HG02678 (cell line): ENCODE results near the gene UPF3A.
A peak's percentile ranks its signal among the peaks of the same experiment; 100 is the strongest.
"Not testable (repeated sequence)": the region's sequence is repeated elsewhere in the genome, so short reads cannot be mapped to it uniquely, and the experiment has no call there.

Experiments
- ATAC-seq: cut with Tn5 transposase; IDR thresholded peaks from one replicate; pipeline ENCODE4 v1.9.1; 2021; ENCODE audit warnings: mild to moderate bottlenecking, moderate library complexity; ENCODE audit not compliant: unreplicated experiment

Gene UPF3A, protein sequence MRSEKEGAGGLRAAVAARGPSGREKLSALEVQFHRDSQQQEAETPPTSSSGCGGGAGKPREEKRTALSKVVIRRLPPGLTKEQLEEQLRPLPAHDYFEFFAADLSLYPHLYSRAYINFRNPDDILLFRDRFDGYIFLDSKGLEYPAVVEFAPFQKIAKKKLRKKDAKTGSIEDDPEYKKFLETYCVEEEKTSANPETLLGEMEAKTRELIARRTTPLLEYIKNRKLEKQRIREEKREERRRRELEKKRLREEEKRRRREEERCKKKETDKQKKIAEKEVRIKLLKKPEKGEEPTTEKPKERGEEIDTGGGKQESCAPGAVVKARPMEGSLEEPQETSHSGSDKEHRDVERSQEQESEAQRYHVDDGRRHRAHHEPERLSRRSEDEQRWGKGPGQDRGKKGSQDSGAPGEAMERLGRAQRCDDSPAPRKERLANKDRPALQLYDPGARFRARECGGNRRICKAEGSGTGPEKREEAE

DNA sequence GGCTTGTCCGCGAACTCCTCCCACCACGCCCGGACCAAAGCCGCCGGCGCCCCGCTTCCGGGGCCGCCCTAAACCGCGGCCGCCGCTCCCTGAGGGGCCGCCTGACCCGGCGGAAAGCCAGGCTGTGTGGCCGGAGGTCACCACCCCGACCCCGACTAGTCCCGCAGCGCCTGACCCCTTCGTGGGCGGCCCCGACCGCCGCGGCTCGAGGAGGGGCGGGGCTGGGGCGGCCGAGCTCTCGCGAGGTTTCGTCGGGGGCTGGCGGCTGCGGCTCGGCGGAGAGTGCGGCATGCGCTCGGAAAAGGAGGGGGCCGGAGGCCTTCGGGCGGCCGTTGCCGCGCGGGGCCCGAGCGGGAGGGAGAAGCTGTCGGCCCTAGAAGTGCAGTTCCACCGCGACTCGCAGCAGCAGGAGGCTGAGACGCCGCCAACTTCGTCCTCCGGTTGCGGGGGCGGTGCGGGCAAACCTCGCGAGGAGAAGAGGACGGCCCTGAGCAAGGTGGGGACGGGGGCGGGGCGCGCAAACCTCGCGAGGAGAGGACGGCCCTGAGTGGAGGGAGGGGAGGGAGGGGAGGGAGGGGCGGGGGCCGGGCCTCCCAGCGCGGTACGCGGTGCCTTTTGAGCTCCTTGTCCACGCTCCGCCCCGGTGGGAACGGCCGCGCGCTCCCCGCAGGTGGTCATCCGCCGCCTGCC lies at the start of gene UPF3A:
TSS of gene UPF3A (plus strand) at position 251 of the 690 bp plus-strand sequence. CDS start at position 290, 39 bp downstream.
- peak; percentile 74 for ATAC-seq

DNA sequence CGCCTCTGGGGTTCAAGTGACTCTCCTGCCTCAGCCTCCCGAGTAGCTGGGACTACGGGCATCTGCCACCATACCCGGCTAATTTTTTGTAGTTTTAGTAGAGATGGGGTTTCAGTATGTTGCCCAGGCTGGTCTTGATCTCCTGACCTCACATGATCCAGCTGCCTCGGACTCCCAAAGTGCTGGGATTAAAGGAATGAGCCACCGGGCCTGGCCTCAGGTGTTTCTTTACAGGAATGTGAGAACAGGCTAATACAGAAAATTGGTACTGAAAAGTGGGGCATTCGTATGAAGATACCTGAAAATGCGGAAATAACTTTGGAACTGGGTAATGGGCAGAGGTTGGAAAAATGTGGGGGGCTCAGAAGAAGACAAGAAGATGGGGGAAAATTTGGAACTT lies 49.5 kb upstream of the UPF3A start:
- ATAC-seq = no peak

DNA sequence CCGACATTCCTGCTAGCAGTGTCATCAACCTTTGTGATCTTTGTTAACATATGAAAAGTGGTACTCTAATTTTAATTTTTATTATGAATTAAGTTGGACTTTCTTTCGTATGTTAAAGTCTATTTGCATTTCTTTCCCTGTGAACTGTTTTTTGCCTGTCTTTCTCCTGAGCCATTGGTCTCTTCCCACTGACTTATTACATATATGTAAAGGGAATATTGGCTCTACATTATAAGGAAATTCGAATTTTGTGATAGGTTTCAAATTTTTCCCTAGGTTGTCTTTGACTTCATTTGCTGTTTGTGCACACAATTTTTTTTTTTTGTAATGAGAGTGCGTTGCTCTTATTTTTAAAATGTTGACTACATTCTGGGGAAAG lies 47.1 kb upstream of the UPF3A start:
- no peak for ATAC-seq

DNA sequence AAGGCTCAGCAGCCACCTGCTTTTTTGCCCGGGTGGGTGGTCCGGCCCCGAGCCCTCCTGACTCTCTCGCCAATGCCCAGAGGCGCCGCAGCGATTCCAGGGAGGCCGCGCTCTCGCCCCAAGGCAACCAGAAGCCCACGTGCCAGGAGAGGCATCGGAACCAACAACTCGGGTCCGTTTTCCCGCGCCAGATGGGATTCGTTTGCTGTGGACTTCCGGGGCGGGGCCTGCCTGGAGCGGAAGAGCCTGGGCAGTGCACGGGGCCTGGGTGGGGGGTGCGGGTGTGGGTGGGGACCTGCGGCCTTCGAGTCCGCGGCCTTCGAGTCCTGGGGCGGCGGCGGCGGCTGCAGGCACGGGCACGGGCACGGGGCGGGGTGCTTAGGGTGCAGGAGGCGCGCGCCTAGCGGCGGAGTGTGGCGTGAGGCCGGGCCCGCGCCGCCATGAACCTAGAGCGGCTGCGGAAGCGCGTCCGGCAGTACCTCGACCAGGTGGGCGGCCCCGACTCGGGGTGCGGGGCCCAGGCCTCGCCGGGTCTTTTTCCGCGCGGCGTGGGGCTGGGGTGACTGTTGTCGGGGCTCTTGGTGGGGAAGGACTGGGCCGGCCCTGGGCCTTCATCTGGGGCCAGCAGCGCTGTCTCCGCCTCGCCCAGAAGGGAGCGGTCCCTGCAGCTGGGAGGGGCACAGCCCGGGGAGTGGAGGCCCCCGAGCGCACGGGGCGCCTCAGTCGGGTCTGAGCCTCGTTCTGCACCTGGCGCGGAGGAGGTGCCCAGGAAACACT lies 46.6 kb upstream of the UPF3A start, which contains the start of gene CDC16:
TSS of gene CDC16 (plus strand) at position 253 of the 777 bp plus-strand sequence. CDS start at position 441, 188 bp downstream.
- ATAC-seq = peak; percentile 88

DNA sequence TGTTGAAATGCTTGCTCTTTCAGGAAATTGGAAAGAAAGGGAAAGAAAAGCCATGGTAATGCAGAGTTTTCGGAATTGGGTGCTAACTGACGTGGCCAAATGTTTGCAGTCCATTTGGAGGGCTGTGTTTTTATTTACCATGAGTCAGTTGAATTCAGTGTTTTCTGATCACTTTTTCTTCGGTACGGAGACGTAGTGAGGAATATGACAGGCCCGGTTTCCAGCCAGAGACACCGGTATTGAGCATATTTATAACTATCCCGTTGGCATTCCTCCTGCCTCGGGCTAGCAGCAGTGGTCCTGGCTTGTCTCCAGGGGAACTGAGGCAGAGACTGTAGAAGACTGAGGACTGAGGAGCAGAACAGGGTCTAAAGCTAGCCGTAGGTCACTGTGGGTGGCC lies 45.7 kb upstream of the UPF3A start:
- no peak for ATAC-seq

DNA sequence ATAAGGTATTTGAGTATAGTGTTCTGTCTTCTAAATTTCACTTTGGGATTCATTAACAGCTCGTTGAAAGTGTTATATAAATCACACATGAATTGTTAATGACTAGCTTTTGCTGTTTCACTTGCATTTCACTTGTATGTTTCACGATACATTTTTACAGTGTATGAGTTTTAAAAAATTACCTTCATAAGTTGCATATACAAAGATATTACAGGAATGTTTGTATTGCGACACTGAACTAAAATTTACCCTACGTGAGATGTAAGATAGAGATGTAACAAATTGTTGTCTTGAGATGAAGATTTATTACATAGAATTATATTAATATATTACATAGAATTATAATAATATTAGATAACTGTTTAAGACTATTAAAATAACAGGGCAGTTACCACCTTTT lies 45.2 kb upstream of the UPF3A start:
- no peak for ATAC-seq

DNA sequence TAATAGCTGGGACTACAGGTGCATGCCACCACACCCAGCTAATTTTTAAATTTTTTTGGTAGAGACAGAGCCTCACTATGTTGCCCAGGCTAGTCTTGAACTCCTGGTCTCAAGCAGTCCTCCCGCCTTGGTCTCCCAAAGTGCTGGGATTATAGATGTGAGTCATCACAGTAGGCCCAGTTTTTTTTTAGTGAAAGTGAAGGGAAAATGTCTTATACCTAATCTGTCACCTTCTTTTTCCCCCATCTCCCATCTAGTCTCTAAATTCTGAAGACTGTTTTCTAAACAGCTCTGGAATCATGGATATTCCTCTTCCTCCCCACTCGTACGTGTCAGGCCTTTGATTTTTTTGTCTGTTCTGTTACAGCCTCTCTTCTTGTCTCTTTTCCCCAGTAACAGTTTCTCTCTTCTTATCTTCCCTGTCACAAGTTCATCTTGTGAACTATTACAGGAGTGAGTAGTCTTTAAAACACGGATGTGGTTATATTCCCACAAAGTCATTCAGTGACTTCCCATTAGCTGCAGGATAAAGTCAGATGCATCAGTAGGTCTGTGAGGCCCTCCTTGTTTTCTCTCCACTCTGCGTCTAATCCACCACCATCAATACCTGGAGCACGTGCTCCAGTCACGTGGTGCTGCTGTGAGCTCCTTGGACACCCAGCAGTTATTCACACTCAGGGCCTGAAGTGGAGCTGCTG lies 43.8 kb upstream of the UPF3A start:
- no peak for ATAC-seq

DNA sequence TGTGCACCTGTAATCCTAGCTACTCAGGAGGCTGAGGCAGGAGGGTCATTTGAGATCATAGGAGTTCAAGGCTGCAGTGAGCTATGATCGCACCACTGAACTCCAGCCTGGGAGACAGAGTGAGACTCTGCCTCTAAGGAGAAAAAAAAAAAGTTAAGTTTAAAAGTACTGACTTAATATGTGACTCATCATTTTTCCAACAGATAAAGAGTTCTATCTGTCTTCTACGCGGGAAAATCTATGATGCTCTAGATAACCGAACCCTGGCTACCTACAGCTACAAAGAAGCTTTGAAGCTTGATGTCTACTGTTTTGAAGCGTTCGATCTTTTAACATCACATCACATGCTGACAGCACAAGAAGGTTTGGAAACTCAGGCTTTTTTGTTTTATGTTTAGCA lies 39.5 kb upstream of the UPF3A start:
- ATAC-seq = no peak

DNA sequence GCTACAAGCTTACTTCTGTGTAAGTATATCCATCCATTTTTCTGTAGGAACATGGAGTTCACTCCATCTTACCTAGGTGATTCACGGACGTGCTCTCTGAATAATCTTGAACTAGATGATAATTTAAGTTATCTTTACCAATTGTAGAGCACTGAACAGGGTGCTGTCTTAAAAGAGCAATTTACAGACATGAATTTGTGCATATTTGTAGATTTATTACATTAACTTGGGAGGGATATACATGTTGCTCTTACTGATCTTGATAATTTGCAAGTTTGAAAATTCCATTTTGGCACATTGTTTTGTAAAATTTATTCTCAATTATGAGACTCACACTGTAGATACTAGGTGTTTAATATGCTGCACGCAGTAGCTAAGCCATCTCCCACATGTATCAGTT lies 37.4 kb upstream of the UPF3A start:
- ATAC-seq = no peak

DNA sequence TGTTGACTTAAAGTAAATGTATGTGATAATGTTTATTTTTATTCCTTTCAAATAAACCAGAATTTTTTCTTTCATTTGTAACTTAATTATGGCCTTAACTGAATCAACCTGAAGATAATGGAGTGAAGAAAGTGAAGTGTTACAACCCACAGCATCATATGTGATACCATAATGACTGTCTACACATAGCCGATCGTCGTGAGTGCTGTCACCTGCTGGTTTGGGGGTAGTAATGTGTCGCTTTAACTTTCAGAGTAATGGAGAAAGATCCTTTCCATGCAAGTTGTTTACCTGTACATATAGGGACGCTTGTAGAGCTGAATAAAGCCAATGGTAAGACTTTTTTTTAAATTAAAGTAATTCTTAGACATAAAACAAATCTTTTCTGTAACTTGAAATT lies 36.8 kb upstream of the UPF3A start:
- no peak for ATAC-seq

DNA sequence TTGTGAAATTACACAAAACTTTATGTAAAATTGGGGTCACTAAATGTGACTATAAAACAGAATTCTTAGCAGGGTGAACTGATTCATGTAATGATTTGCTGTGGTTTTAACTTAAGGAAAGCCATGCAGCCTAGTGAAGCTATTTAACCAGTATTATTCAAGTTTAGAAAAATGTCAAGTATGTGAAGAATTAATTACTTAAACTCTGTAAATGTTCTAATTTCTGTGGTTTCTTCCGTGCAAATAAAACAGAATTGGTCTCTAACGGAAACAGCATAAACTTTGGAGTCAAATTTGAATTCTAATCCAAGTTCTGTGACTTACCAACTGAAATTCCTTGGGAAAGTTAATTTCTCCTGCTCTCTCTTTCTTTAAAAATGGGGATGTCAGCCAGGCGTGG lies 33.4 kb upstream of the UPF3A start:
- ATAC-seq = no peak

DNA sequence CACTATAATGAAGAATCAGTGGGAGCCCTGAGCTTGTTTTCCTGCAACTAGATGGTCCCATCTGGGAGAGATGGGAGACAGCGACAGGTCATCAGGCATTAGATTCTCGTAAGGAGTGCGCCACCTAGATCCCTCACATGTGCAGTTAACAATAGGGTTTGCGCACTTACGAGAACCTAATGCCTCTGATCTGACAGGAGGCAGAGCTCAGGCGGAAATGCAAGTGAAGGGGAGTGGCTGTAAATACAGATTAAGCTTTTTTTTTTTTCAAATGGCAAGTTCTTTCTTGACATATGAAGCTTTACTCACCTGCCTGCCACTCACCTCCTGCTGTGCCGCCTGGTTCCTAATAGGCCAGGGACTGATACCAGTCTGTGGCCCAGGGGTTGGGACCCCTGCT lies 32.3 kb upstream of the UPF3A start:
- no peak for ATAC-seq

DNA sequence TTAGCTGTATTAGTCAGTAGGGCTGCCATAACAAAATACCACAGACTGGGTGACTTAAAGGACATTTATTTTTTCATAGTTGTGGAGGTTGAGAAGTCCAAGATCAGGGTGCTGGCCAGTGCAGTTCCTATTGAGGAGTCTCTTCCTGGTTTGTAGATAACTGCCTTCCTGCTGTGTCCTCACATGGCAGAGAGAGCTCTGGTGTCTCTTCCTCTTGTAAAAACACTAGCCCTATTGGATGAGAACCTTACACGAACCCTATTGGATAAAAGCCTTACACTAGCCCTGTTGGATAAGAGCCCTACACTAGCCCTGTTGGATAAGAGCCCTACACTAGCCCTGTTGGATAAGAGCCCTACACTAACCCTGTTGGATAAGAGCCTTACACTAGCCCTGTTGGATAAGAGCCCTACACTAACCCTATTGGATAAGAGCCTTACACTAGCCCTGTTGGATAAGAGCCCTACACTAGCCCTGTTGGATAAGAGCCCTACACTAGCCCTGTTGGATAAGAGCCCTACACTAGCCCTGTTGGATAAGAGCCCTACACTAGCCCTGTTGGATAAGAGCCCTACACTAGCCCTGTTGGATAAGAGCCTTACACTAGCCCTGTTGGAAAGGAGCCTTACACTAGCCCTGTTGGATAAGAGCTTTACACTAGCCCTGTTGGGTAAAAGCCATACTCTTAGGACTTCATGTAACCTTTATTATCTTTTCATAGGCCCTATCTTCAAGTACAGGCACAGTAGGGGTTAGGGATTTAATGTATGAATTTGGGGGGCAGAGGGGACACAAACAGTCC lies 29.6 kb upstream of the UPF3A start:
- not testable (repeated sequence) for ATAC-seq

DNA sequence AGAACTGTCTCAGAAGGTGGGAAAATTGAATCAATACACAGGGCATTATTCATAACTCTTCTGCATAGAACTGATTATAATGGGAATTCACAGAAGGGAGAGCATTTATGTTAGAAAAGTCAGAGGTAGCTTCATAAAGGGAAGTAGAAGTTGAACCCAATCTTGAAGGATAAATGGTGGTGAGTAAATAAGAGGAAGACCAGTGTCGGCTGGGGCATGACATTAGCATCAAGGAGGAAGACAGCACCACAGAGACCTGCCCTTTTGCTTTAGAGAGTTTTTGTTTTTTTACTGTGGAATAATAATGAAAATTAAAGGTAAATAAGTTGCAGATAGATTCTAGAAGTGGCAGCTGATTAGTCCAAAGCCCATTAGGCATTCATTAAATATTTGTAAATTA lies 24.9 kb upstream of the UPF3A start:
- no peak for ATAC-seq

DNA sequence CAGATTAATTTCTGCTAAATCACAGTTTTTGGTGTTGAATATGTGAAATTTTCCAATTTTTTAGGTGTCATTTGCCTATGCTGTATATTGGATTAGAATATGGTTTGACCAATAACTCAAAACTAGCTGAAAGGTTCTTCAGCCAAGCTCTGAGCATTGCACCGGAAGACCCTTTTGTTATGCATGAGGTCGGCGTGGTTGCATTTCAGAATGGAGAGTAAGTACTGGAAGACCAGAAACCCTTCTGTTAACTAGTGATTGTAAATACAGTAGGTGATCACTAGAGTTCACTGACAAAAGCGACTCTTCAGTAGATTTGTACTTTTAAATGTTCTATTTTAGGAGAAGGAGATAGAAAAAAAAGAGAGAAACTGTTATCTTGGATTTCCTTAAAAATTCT lies 24.4 kb upstream of the UPF3A start:
- ATAC-seq = no peak

DNA sequence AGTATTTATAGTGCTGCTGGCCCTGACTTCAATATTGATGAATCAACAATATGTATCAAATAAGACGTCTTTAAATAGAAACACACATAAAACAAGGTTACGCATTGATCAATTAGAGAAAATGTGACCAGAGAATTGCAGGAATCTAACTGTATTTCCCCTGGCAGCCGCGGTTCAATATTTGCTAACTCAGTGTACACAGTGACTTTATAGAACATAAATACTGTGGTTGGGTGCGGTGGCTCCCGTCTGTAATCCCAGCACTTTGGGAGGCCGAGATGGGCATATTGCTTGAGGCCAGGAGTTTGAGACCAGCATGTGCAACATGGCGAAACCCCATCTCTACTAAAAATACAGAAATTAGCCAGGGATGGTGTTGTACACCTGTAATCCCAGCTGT lies 22.8 kb upstream of the UPF3A start:
- ATAC-seq = no peak

DNA sequence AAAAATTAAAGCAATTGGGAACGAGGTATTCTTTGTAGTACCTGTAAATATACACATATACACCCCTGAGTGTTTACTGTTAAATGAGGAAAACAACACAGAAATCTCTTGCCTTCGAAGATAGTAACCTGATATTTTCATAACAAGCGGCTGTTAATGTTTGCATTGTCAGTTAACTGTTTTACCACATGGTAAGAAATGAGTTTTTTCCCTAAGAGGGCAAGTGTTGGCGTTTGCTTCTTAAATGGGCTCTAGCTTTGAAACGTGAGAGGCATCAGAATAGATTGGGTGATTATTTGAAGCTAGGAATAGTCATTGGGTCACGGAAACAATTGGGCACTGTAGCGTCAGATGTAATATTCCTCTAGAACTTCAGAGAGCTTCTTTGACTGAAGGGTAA lies 22.0 kb upstream of the UPF3A start:
- ATAC-seq = no peak

DNA sequence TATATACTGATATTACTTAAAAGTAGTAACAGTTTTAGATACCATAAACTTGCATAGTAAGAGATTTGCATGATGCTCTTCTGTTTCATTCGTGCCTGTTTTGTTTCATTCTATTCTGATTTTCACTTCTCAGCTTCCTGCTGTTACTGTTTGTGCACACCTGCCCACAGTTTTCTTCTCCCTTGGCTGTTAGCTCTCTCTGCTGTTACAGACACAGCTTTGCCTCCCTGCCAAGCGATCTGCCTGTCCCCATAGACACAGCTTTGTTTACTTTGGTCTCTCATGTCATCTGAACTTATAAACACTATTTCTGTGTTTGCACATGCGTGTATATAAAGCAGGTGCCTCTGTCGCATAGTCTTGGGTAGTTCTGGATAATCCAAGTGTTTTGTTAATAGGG lies 21.4 kb upstream of the UPF3A start:
- no peak for ATAC-seq

DNA sequence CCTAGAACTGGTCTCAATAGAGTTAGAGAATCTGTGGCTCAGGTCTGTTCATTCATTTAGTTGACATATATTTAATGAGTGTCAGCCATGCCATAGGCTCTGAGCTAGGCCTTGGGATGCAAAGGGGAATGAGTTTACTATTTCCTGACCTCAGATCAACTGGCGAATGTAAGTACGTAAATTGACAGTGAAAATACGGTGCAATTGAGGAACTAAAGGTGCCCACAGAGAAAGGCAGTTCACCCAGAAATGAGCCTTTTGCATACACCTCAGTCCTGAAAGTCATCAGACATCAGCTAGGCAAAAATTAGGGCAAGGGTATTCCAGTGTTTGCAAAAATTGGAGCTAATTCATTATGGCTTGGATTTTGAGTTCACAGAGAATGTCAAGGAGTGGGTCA lies 20.6 kb upstream of the UPF3A start:
- no peak for ATAC-seq

DNA sequence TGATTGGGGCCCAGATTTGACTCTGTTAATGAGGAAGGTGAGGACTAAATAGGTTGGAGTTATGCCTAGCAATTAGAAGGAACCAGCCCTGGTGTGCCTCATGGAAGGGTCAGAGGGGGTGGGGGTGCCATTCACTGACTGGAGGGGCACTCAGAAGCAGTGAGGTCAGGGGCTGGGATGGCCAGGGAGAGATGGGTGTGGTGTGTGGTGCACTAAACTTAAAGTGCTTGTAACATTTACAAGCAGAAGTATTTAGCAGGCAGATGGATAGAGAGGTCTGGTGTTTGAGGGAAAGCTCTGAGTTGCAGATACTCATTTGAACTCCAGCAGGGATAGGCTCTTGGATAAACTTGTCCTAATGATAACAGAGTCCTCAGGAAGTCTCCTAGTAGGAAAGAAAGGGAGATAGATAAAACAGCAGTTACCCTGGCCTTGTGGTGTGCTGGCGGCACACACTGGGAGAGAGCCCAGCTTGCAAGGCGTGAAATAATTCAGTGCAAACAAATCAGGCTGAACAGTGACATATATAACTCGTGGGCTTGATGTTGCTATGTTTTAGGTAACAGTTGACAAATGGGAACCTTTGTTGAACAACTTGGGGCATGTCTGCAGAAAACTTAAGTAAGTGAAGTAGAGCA lies 20.0 kb upstream of the UPF3A start:
- ATAC-seq = no peak
